ENCODE data around the gene NR4A1. TPM values are rescaled to one million over a fixed set of nuclear protein-coding genes. Genes with fewer than 3 reads are reported as not detected.

Gene NR4A1
- total RNA-seq, 1 experiment from 2014 or later = 90.7 TPM

DNA sequence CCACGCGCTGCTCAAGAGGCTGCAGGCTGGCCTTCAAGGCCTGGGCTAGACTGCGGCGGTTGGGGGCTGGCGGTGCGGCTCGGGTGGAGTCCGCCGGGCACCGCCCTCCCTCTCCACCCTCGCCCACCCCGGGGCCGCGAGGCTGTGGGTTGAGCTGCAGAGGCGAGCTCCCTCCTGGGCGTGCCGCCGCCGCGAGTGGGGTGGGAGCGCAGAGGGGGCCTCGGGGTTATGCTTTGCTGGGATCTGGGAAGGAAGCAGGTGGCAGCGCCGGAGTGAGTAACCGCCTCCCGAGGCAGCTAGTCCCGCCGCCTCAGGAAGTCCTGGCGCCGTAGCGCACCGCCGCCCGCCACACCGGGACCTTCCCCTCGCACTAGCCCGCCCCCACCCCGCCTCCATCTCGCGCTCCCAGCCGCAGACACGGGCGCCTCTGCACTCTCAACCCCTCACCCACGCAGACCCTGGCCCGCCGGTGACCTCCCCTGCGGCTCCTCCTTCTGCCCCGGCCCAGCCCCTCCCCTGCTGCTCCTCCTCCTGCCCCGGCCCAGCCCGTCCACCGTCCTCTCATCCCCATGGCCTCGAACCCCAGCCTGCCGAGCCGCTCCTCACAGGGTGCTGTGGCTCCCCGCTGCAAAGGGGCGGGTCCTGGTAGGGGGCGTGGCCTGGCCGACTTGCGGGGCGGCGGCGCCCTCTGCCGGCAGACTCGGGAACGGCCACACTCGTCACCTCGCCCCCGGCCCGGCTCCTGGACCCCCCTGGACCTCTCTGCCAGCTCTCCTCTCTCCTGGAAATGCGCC is 27.9 kb upstream of the NR4A1 start:
- Histone ChIP-seq H3K9me3 (ENCODE audit: low read length) (no peaks in the 10 kb centered on the region), H3F3A (ENCODE audit: low read length, unreplicated experiment) (no peaks in the 10 kb centered on the region), H3K4me1 (ENCODE audit: insufficient read depth, low read length) (peaks cover 18% of the 10 kb centered on the region), H3K9ac (ENCODE audit: low read length) (peak overlapping the region; percentile 27; the same call in 1 of the 2 replicates), H3K27ac (ENCODE audit: low read length) (no peak overlapping the region), H2AFZ (ENCODE audit: low read length) (peak overlapping the region; percentile 96), H3K27me3 (ENCODE audit: low read length) (no peaks in the 10 kb centered on the region), H4K20me1 (ENCODE audit: low read length) (no peaks in the 10 kb centered on the region), H3K79me2 (ENCODE audit: low read length) (no peaks in the 10 kb centered on the region), H3K36me3 (ENCODE audit: low read depth, low read length) (no peaks in the 10 kb centered on the region), H3K4me2 (ENCODE audit: low read length) (peak overlapping the region; percentile 99), H3K9me2 (replicated peaks; ENCODE audit: low read length) (no peaks in the 10 kb centered on the region), H3K4me3 (ENCODE audit: low read length) (peak overlapping the region; percentile 79)
- intact Hi-C loops (cut with micrococcal nuclease) = loop anchor here (1.0 to 2.0 kb wide), 2 partner anchors 19 to 133 kb away; no protein-coding TSS in a partner anchor
- CTCF ChIA-PET = interaction anchor here (0.6 to 2.1 kb wide), 10 partner anchors 9 to 856 kb away, joined by 3 to 16 read pairs (median 4); no protein-coding TSS in a partner anchor
- no TSS peak for BruUV-seq (replicated peaks)
- DNase-seq (peak; percentile 78), ATAC-seq (peak; percentile 64)
- POLR2A ChIA-PET (ENCODE audit: unreplicated experiment) = no interaction called here
- TF ChIP-seq EZH2phosphoT487 (IDR thresholded peaks at IDR 0.05; ENCODE audit: borderline replicate concordance, low read length) (no peak), EZH2 (IDR thresholded peaks at IDR 0.05; ENCODE audit: low read length, unreplicated experiment) (no peak)
- TF ChIP-seq, protein P1, sequence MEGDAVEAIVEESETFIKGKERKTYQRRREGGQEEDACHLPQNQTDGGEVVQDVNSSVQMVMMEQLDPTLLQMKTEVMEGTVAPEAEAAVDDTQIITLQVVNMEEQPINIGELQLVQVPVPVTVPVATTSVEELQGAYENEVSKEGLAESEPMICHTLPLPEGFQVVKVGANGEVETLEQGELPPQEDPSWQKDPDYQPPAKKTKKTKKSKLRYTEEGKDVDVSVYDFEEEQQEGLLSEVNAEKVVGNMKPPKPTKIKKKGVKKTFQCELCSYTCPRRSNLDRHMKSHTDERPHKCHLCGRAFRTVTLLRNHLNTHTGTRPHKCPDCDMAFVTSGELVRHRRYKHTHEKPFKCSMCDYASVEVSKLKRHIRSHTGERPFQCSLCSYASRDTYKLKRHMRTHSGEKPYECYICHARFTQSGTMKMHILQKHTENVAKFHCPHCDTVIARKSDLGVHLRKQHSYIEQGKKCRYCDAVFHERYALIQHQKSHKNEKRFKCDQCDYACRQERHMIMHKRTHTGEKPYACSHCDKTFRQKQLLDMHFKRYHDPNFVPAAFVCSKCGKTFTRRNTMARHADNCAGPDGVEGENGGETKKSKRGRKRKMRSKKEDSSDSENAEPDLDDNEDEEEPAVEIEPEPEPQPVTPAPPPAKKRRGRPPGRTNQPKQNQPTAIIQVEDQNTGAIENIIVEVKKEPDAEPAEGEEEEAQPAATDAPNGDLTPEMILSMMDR (conservative IDR thresholded peaks at IDR 0.05; ENCODE audit: low read depth, low read length) = peak; percentile 93

GRCh38 chr12:52023976-52024688 is 27.1 kb upstream of the NR4A1 start:
- intact Hi-C loops (cut with micrococcal nuclease) = loop anchor here (1.0 to 2.0 kb wide), 3 partner anchors 20 to 133 kb away; no protein-coding TSS in a partner anchor
- Histone ChIP-seq H3K27ac (ENCODE audit: low read length) (no peak overlapping the region), H3K4me2 (ENCODE audit: low read length) (peak overlapping the region; percentile 99), H3K9me2 (replicated peaks; ENCODE audit: low read length) (no peaks in the 10 kb centered on the region), H3F3A (ENCODE audit: low read length, unreplicated experiment) (no peaks in the 10 kb centered on the region), H3K4me3 (ENCODE audit: low read length) (peak overlapping the region; percentile 79), H3K4me1 (ENCODE audit: insufficient read depth, low read length) (peaks cover 18% of the 10 kb centered on the region), H3K27me3 (ENCODE audit: low read length) (no peaks in the 10 kb centered on the region), H3K9ac (ENCODE audit: low read length) (0 out of 2 replicates have a peak overlapping the region, but pooled peaks have one; percentile 27), H2AFZ (ENCODE audit: low read length) (peak overlapping the region; percentile 96), H3K36me3 (ENCODE audit: low read depth, low read length) (no peaks in the 10 kb centered on the region), H4K20me1 (ENCODE audit: low read length) (no peaks in the 10 kb centered on the region), H3K79me2 (ENCODE audit: low read length) (no peaks in the 10 kb centered on the region), H3K9me3 (ENCODE audit: low read length) (no peaks in the 10 kb centered on the region)
- BruUV-seq (replicated peaks) = no TSS peak
- DNase-seq (no peak), ATAC-seq (no peak)
- ChIA-PET POLR2A (ENCODE audit: unreplicated experiment) (no interaction called here), CTCF (interaction anchor here (0.6 to 2.1 kb wide), 7 partner anchors 9 to 855 kb away, joined by 3 to 20 read pairs (median 7); no protein-coding TSS in a partner anchor)
- TF ChIP-seq, protein P1 (conservative IDR thresholded peaks at IDR 0.05; ENCODE audit: low read depth, low read length) = peak; percentile 34; the same call in 1 of the 2 replicates
- TF ChIP-seq EZH2phosphoT487 (IDR thresholded peaks at IDR 0.05; ENCODE audit: borderline replicate concordance, low read length) = no peak
- no peak for TF ChIP-seq EZH2 (IDR thresholded peaks at IDR 0.05; ENCODE audit: low read length, unreplicated experiment)
